Esophagus squamous epithelium (tissue), 4 donors: ENCODE results near the gene SARNP.

Experiments
- POLR2A ChIP-seq, 4 donors: fragments of 450-650 bp; IDR thresholded peaks; one replicate each; pipeline ENCODE4 v1.6.1; 2017; ENCODE audit warnings: antibody characterized with exemption in 4 of 4, mild to moderate bottlenecking in 4 of 4, moderate library complexity in 3 of 4
- TF ChIP-seq, protein P1 (sequence below), 6 experiments: fragments of 450-650 bp in 4 of 6; fragments of 200-600 bp in 2 of 6; sonication (generic) in 2 of 6; IDR thresholded peaks; one replicate each; pipeline ENCODE4 v1.5.1; 2016 to 2019; ENCODE audit warnings: antibody characterized with exemption in 6 of 6, mild to moderate bottlenecking in 4 of 6, moderate library complexity in 4 of 6

GRCh38 chr12:55715833-55716581, 101.5 kb downstream of the SARNP start, which contains the start of gene BLOC1S1:
- peak in 3 of 4 donors; percentile 22 to 44 (median 38) for TF ChIP-seq POLR2A (IDR thresholded peaks at IDR 0.05)
- TF ChIP-seq, protein P1, sequence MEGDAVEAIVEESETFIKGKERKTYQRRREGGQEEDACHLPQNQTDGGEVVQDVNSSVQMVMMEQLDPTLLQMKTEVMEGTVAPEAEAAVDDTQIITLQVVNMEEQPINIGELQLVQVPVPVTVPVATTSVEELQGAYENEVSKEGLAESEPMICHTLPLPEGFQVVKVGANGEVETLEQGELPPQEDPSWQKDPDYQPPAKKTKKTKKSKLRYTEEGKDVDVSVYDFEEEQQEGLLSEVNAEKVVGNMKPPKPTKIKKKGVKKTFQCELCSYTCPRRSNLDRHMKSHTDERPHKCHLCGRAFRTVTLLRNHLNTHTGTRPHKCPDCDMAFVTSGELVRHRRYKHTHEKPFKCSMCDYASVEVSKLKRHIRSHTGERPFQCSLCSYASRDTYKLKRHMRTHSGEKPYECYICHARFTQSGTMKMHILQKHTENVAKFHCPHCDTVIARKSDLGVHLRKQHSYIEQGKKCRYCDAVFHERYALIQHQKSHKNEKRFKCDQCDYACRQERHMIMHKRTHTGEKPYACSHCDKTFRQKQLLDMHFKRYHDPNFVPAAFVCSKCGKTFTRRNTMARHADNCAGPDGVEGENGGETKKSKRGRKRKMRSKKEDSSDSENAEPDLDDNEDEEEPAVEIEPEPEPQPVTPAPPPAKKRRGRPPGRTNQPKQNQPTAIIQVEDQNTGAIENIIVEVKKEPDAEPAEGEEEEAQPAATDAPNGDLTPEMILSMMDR (IDR thresholded peaks at IDR 0.05) = peak in 2 of 6 experiments; percentile 9 to 13
